Activated CD4-positive, alpha-beta T cell treated with anti-CD3 and anti-CD28 coated beads, Interleukin-2, amount 10 ng/mL, durations not matched to agents 7 days and 5 days (primary cell): Measurements from ENCODE around the gene PDS5A. TPM values are rescaled to one million over a fixed set of nuclear protein-coding genes. Genes with fewer than 3 reads are reported as not detected.
"Not testable (repeated sequence)": the region's sequence is repeated elsewhere in the genome, so short reads cannot be mapped to it uniquely, and the experiment has no call there.

ENCODE experiments used
- CTCF ChIA-PET: fragments of 350-600 bp; sonication (Branson Sonifier 250); formaldehyde crosslinking; loops from one replicate; lab custom pipeline; 2021; ENCODE audit warnings: antibody characterized with exemption; lab: Charles Lee
- POLR2A ChIA-PET: fragments of 350-600 bp; sonication (Branson Sonifier 250); formaldehyde crosslinking; loops from one replicate; lab custom pipeline; 2021; ENCODE audit warnings: antibody characterized with exemption; lab: Charles Lee
- DNase-seq: peaks from one replicate; pipeline ENCODE4 v3.0.0-alpha.2; 2020
- H3K27ac Mint-ChIP-seq: one replicate; pipeline ENCODE4 v1.8.0; 2021; ENCODE audit warnings: mild to moderate bottlenecking, moderate library complexity, mixed read lengths
- H3K27me3 Mint-ChIP-seq: one replicate; pipeline ENCODE4 v1.8.0; 2021; ENCODE audit warnings: mixed read lengths
- H3K36me3 Mint-ChIP-seq: one replicate; pipeline ENCODE4 v1.8.0; 2021; ENCODE audit warnings: low read depth, mixed read lengths
- H3K4me1 Mint-ChIP-seq: one replicate; pipeline ENCODE4 v1.8.0; 2021; ENCODE audit warnings: mixed read lengths
- H3K4me3 Mint-ChIP-seq: one replicate; pipeline ENCODE4 v1.8.0; 2021; ENCODE audit warnings: mild to moderate bottlenecking, moderate library complexity, mixed read lengths
- H3K9me3 Mint-ChIP-seq: one replicate; pipeline ENCODE4 v1.8.0; 2021; ENCODE audit warnings: mixed read lengths
- total RNA-seq, 2 experiments: library from RNA; stranded (reverse); gene quantifications; one replicate each; pipeline ENCODE4 v1.2.3, GENCODE V29; 2021

Gene PDS5A
- total RNA-seq, 2 experiments from 2014 or later: 108 to 116 TPM

DNA sequence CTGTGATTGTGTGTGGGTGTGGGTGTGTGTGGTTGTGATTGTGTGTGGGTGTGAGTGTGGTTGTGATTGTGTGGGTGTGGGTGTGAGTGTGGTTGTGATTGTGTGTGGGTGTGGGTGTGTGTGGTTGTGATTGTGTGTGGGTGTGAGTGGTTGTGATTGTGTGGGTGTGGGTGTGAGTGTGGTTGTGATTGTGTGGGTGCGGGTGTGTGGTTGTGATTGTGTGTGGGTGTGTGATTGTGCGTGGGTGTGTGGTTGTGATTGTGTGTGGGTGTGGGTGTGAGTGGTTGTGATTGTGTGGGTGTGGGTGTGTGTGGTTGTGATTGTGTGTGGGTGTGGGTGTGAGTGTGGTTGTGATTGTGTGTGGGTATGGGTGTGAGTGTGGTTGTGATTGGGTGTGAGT lies 163.9 kb downstream of the PDS5A start:
- H3K27me3 Mint-ChIP-seq, H3K9me3 Mint-ChIP-seq, CTCF ChIA-PET, POLR2A ChIA-PET, H3K4me3 Mint-ChIP-seq, H3K36me3 Mint-ChIP-seq, DNase-seq, H3K4me1 Mint-ChIP-seq: not testable (repeated sequence)
- peak overlapping the region; percentile 46 for H3K27ac Mint-ChIP-seq

DNA sequence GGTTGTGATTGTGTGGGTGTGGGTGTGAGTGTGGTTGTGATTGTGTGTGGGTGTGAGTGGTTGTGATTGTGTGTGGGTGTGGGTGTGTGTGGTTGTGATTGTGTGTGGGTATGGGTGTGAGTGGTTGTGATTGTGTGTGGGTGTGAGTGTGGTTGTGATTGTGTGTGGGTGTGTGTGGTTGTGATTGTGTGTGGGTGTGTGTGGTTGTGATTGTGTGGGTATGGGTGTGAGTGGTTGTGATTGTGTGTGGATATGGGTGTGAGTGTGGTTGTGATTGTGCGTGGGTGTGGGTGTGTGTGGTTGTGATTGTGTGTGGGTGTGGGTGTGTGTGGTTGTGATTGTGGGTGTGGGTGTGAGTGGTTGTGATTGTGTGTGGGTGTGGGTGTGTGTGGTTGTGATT lies 164.7 kb downstream of the PDS5A start:
- H3K4me3 Mint-ChIP-seq, H3K36me3 Mint-ChIP-seq, H3K4me1 Mint-ChIP-seq, H3K27ac Mint-ChIP-seq, CTCF ChIA-PET, DNase-seq, H3K9me3 Mint-ChIP-seq, H3K27me3 Mint-ChIP-seq, POLR2A ChIA-PET: not testable (repeated sequence)

DNA sequence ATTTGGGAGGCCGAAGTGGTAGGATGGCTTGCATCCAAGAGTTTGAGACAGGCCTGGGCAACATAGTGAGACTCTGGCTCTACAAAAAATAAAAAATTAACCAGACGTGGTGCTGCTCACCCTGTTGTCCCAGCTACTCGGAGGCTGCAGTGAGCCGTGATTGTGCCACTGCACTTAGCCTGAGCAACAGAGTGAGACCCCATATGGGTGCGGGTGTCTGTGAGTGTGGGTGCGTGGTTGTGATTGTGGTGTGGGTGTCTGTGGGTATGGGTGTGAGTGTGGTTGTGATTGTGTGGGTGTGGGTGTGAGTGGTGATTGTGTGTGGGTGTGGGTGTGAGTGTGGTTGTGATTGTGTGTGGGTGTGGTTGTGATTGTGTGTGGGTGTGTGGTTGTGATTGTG lies 165.2 kb downstream of the PDS5A start:
- CTCF ChIA-PET: no interaction called here
- no peak for DNase-seq
- Mint-ChIP-seq H3K27ac (peak overlapping the region; percentile 82), H3K9me3 (peaks cover 6% of the 10 kb centered on the region), H3K4me1 (peaks cover 7% of the 10 kb centered on the region), H3K27me3 (peaks cover 3% of the 10 kb centered on the region), H3K36me3 (peaks cover 8% of the 10 kb centered on the region), H3K4me3 (peak overlapping the region; percentile 33)
- POLR2A ChIA-PET: no interaction called here

DNA sequence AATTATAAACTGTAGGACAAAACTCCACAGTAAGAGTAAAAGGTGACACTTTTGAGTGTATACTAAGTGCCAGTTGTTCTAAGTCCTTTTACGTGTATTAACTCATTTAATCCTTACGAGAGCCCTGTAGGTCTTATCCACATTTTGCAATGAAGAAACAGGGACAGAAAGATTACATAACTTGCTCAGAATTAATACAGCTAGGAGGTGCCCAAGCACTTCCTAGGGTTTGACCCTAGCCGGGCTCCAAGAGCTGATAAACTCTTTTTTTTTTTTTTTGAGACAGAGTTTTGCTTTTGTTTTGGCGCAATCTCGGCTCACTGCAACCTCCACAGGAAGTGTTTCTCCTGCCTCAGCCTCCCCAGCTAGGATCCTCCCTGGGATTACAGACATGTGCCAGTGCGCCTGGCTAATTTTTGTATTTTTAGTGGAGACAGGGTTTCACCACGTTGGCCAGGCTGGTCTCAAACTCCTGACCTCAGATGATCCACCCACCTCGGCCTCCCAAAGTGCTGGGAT lies 169.4 kb downstream of the PDS5A start:
- Mint-ChIP-seq H3K27ac (no peak overlapping the region), H3K4me1 (peaks cover 4% of the 10 kb centered on the region), H3K36me3 (peaks cover 8% of the 10 kb centered on the region), H3K4me3 (no peak overlapping the region), H3K27me3 (peaks cover 3% of the 10 kb centered on the region), H3K9me3 (peaks cover 6% of the 10 kb centered on the region)
- POLR2A ChIA-PET: no interaction called here
- CTCF ChIA-PET: interaction anchor here (0.6 kb wide), 1 partner anchor 460 kb away, joined by 4 read pairs; no protein-coding TSS in a partner anchor
- no peak for DNase-seq

DNA sequence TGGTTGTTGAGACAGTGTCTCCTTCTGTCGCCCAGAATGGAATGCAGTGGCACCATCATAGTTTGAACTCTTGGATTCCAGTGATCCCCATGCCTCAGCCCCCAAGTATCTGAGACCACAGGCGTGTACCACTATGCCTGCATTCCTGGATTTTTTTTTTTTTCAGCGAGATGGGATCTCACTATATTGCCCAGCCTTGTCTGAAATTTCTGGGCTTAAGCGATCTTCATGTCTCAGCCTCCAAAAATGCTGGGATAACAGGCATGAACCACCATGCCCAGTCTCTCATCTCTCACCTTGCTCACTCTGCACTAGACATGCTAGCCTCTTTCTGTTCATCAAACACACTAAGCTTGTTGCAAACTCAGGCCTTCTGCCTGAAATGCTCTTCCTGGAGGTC lies 175.7 kb downstream of the PDS5A start:
- no peak overlapping the region for H3K4me3 Mint-ChIP-seq
- no peaks in the 10 kb centered on the region for H3K27me3 Mint-ChIP-seq
- CTCF ChIA-PET: no interaction called here

DNA sequence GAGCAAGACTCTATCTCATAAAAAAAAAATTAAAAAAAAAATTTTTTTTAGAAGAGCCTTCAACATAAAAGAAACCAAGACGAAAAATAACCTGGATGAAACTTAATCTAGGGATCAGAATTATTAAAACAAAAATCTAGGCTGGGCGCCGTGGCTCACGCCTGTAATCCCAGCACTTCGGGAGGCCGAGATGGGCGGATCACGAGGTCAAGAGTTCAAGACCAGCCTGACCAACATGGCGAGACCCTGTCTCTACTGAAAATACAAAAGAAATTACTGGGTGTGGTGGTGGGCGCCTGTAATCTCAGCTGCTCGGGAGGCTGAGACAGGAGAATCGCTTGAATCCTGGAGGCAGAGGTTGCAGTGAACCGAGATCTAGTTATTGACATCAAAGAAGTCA lies 184.7 kb downstream of the PDS5A start:
- H3K27ac Mint-ChIP-seq, H3K27me3 Mint-ChIP-seq, H3K4me1 Mint-ChIP-seq, CTCF ChIA-PET, POLR2A ChIA-PET, H3K36me3 Mint-ChIP-seq, H3K9me3 Mint-ChIP-seq, DNase-seq, H3K4me3 Mint-ChIP-seq: not testable (repeated sequence)

More for the DNA sequence above, 175.7 kb downstream of the PDS5A start:
- Mint-ChIP-seq H3K27ac (no peak overlapping the region), H3K4me1 (no peaks in the 10 kb centered on the region), H3K9me3 (no peaks in the 10 kb centered on the region), H3K36me3 (no peaks in the 10 kb centered on the region)
- POLR2A ChIA-PET: no interaction called here
- DNase-seq: no peak

DNA sequence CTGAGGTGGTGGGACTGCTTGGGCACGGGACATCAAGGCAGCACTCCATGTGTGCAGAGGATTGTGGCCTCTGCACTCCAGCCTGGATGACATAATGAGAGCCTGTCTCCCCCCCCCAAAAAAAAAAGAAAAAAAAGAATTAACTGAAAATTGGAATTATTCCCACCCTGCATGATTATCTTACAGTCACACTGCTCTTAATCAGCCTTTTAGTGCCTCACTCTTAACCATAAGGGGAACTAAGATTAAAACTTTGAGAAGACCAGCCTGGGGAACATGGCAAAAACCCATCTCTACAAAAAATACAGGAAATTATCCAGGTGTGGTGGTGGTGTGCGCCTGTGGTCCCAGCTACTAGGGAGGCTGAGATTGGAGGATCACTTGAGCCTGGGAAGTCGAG lies 185.2 kb downstream of the PDS5A start:
- Mint-ChIP-seq H3K4me3 (no peak overlapping the region), H3K27ac (no peak overlapping the region), H3K9me3 (no peaks in the 10 kb centered on the region), H3K4me1 (no peaks in the 10 kb centered on the region), H3K36me3 (no peaks in the 10 kb centered on the region), H3K27me3 (no peaks in the 10 kb centered on the region)
- no peak for DNase-seq
- POLR2A ChIA-PET: no interaction called here
- CTCF ChIA-PET: interaction anchor here (0.6 kb wide), 1 partner anchor 152 kb away, joined by 3 read pairs; no protein-coding TSS in a partner anchor

DNA sequence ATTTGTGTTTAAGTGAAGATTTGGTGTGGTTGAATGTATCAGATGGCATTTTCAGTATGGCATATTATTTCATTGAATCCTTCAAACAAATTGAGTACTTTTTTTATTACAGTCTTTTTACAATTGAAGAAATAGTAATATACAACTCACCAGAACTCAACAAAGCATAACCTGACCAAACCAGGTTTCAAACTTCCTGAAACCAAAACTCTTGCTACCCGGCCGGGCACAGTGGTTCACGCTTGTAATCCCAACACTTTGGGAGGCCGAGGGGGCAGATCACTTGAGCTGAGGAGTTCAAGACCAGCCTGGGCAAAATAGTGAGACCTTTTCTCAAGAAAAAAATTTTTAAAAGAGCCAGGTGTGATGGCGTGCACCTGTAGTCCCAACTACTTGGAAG lies 185.6 kb downstream of the PDS5A start:
- CTCF ChIA-PET: interaction anchor here (0.6 kb wide), 1 partner anchor 152 kb away, joined by 3 read pairs; no protein-coding TSS in a partner anchor
- POLR2A ChIA-PET: no interaction called here
- Mint-ChIP-seq H3K9me3 (no peaks in the 10 kb centered on the region), H3K27ac (no peak overlapping the region), H3K36me3 (no peaks in the 10 kb centered on the region), H3K4me3 (no peak overlapping the region), H3K27me3 (no peaks in the 10 kb centered on the region), H3K4me1 (no peaks in the 10 kb centered on the region)
- no peak for DNase-seq

DNA sequence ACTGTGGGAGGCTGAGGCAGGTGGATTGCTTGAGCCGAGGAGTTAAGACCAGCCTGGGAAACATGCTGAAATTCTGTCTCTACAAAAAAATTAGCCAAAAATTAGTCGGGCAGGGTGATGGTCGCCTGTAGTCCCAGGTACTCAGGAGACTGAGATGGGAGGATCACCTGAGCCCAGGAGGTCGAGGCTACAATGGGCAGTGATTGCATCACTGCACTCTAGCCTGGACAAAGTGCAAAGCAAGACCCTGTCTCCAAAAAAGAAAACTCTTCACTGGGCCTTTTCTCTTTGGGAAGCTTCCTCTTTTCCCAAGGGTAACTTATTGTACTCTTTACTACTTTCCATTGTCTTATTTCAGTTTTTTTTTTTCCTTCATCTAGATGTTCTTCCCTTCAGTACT lies 190.9 kb downstream of the PDS5A start:
- DNase-seq: no peak
- Mint-ChIP-seq H3K9me3 (no peaks in the 10 kb centered on the region), H3K27ac (no peak overlapping the region), H3K27me3 (no peaks in the 10 kb centered on the region), H3K36me3 (peaks cover 2% of the 10 kb centered on the region), H3K4me1 (no peaks in the 10 kb centered on the region), H3K4me3 (no peak overlapping the region)
- ChIA-PET CTCF (no interaction called here), POLR2A (no interaction called here)

DNA sequence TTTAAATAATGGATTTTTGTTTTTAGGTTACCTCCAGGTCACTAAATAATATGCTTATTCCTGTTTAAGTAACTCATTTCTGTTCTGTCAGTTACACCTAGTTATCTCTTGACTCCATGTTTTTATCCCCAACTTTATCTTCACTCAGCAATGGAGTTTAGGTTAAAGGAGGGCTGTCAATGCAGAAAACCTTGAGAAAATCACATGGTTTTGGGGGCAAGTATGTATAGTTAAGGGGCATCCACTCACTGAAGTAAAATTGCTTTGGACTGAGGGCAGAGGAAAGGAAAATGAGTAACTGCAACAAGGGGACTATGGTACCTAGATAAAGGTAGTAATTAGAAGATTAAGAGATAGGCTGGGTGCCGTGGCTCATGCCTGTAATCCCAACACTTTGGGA lies 192.6 kb downstream of the PDS5A start:
- ChIA-PET POLR2A (no interaction called here), CTCF (interaction anchor here (0.7 kb wide), 1 partner anchor 11 kb away, joined by 3 read pairs; no protein-coding TSS in a partner anchor)
- Mint-ChIP-seq H3K27ac (no peak overlapping the region), H3K9me3 (no peaks in the 10 kb centered on the region), H3K4me1 (no peaks in the 10 kb centered on the region), H3K36me3 (peaks cover 7% of the 10 kb centered on the region), H3K4me3 (no peak overlapping the region), H3K27me3 (no peaks in the 10 kb centered on the region)
- no peak for DNase-seq

DNA sequence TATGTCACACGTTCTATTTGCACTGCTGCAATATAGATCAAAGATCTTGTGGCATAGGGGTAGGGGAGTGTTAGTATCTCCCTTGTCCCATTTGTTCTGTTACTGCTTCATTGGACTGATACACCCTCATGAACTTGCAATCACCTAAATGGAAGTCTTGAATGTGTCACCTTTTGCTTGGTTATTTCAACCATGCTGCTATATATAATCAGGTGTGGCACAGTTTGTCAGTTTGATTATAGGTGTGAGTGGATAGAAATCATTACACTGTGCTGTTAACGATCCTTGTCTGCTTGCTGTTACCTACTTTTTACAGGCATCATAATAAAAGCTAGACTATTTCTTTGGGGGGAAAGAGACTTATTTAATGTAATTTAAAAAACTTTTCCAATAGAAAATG lies 195.7 kb downstream of the PDS5A start:
- H3K4me3 Mint-ChIP-seq, DNase-seq, H3K4me1 Mint-ChIP-seq, H3K9me3 Mint-ChIP-seq, H3K27me3 Mint-ChIP-seq, H3K27ac Mint-ChIP-seq, POLR2A ChIA-PET, CTCF ChIA-PET: not testable (repeated sequence)
- peaks cover 18% of the 10 kb centered on the region for H3K36me3 Mint-ChIP-seq

Other genes starting within 250 kb of the PDS5A start
- gene N4BP2, start 78.9 kb upstream of the PDS5A start, total RNA-seq: 10 to 100 TPM; 32.2 to 39.2 TPM
- 100 to 1,000 TPM; 134 to 137 TPM for gene RHOH, start 219.1 kb upstream of the PDS5A start, total RNA-seq